Muscle layer of duodenum (tissue), 2 donors: Measurements from ENCODE around the gene ZNF362.

ENCODE experiments used
- H3K27ac ChIP-seq: one replicate; pipeline ENCODE4 v1.7.0; 2013; ENCODE audit warnings: mild to moderate bottlenecking, low read length
- H3K27me3 ChIP-seq: one replicate; pipeline ENCODE4 v1.7.0; 2013; ENCODE audit warnings: low read depth, mild to moderate bottlenecking, control low read depth, low read length
- H3K36me3 ChIP-seq, 2 donors: one replicate each; pipeline ENCODE4 v1.7.0; 2013; ENCODE audit warnings: low read length in 2 of 2, control low read depth in 1 of 2, mild to moderate bottlenecking in 1 of 2; ENCODE audit not compliant: insufficient read depth in 2 of 2, control insufficient read depth in 1 of 2
- H3K4me1 ChIP-seq, 2 donors: one replicate each; pipeline ENCODE4 v1.7.0; 2013; ENCODE audit warnings: low read length in 2 of 2, mild to moderate bottlenecking in 2 of 2, control low read depth in 1 of 2, moderate library complexity in 1 of 2; ENCODE audit not compliant: insufficient read depth in 2 of 2, control insufficient read depth in 1 of 2
- H3K4me3 ChIP-seq, 2 donors: one replicate each; pipeline ENCODE4 v1.7.0; 2013; ENCODE audit warnings: low read length in 2 of 2, low read depth in 1 of 2, mild to moderate bottlenecking in 1 of 2
- H3K9me3 ChIP-seq, 2 donors: one replicate each; pipeline ENCODE4 v1.7.0; 2013; ENCODE audit warnings: low read length in 2 of 2, control low read depth in 1 of 2, mild to moderate bottlenecking in 1 of 2; ENCODE audit not compliant: control insufficient read depth in 1 of 2
- donor health status: healthy.

ZNF362 gene

GRCh38 chr1:33276573-33277298, 20.4 kb downstream of the ZNF362 start:
- Histone ChIP-seq H3K9me3 (no peaks in the 10 kb centered on the region), H3K27ac (no peak overlapping the region), H3K27me3 (no peaks in the 10 kb centered on the region), H3K4me3 (no peak overlapping the region), H3K4me1 (no peaks in the 10 kb centered on the region), H3K36me3 (peaks cover 16 to 42% of the 10 kb centered on the region in 2 donors)

GRCh38 chr1:33277488-33278084, 21.3 kb downstream of the ZNF362 start:
- Histone ChIP-seq H3K27me3 (no peaks in the 10 kb centered on the region), H3K4me3 (no peak overlapping the region), H3K36me3 (peaks cover 20 to 46% of the 10 kb centered on the region in 2 donors), H3K4me1 (no peaks in the 10 kb centered on the region), H3K9me3 (no peaks in the 10 kb centered on the region), H3K27ac (no peak overlapping the region)

GRCh38 chr1:33280091-33280661, 23.9 kb downstream of the ZNF362 start:
- peaks cover 20 to 51% of the 10 kb centered on the region in 2 donors for H3K36me3 ChIP-seq
- H3K9me3 ChIP-seq, result no peaks in the 10 kb centered on the region
- no peaks in the 10 kb centered on the region for H3K4me1 ChIP-seq
- H3K4me3 ChIP-seq, result no peak overlapping the region
- no peak overlapping the region for H3K27ac ChIP-seq
- H3K27me3 ChIP-seq, result no peaks in the 10 kb centered on the region

GRCh38 chr1:33281554-33282303, 25.4 kb downstream of the ZNF362 start:
- no peak overlapping the region for H3K4me3 ChIP-seq
- H3K27ac ChIP-seq, result no peak overlapping the region
- no peaks in the 10 kb centered on the region for H3K27me3 ChIP-seq
- no peaks in the 10 kb centered on the region for H3K4me1 ChIP-seq
- no peaks in the 10 kb centered on the region for H3K9me3 ChIP-seq
- H3K36me3 ChIP-seq, result peaks cover 18 to 43% of the 10 kb centered on the region in 2 donors

GRCh38 chr1:33282791-33283190, 26.5 kb downstream of the ZNF362 start:
- Histone ChIP-seq H3K36me3 (peaks cover 10 to 32% of the 10 kb centered on the region in 2 donors), H3K9me3 (no peaks in the 10 kb centered on the region), H3K27me3 (no peaks in the 10 kb centered on the region), H3K27ac (no peak overlapping the region), H3K4me1 (no peaks in the 10 kb centered on the region), H3K4me3 (no peak overlapping the region)

GRCh38 chr1:33284049-33284448, 27.8 kb downstream of the ZNF362 start:
- Histone ChIP-seq H3K36me3 (peaks cover 10 to 35% of the 10 kb centered on the region in 2 donors), H3K27ac (no peak overlapping the region), H3K27me3 (no peaks in the 10 kb centered on the region)

GRCh38 chr1:33286451-33287185, 30.3 kb downstream of the ZNF362 start:
- H3K27me3 ChIP-seq, result no peaks in the 10 kb centered on the region
- H3K36me3 ChIP-seq, result peaks cover 5 to 21% of the 10 kb centered on the region in 2 donors
- H3K4me3 ChIP-seq, result no peak overlapping the region
- H3K27ac ChIP-seq, result no peak overlapping the region
- H3K4me1 ChIP-seq, result peaks cover 0 to 4% of the 10 kb centered on the region in 2 donors
- H3K9me3 ChIP-seq, result no peaks in the 10 kb centered on the region

More at GRCh38 chr1:33284049-33284448, 27.8 kb downstream of the ZNF362 start:
- Histone ChIP-seq H3K4me3 (no peak overlapping the region), H3K9me3 (no peaks in the 10 kb centered on the region), H3K4me1 (peaks cover 0 to 2% of the 10 kb centered on the region in 2 donors)

GRCh38 chr1:33287317-33287716, 31.0 kb downstream of the ZNF362 start:
- H3K36me3 ChIP-seq, result peaks cover 0 to 16% of the 10 kb centered on the region in 2 donors
- no peaks in the 10 kb centered on the region for H3K27me3 ChIP-seq
- no peak overlapping the region for H3K4me3 ChIP-seq
- no peak overlapping the region for H3K27ac ChIP-seq
- H3K9me3 ChIP-seq, result no peaks in the 10 kb centered on the region
- H3K4me1 ChIP-seq, result peaks cover 0 to 4% of the 10 kb centered on the region in 2 donors

- no peak overlapping the region for H3K27ac ChIP-seq
- peaks cover 0 to 16% of the 10 kb centered on the region in 2 donors for H3K36me3 ChIP-seq
- H3K4me3 ChIP-seq, result no peak overlapping the region
- H3K9me3 ChIP-seq, result no peaks in the 10 kb centered on the region
- H3K27me3 ChIP-seq, result no peaks in the 10 kb centered on the region
- H3K4me1 ChIP-seq, result peaks cover 5 to 18% of the 10 kb centered on the region in 2 donors
These were observed 32.9 kb downstream of the ZNF362 start for GRCh38 chr1:33288976-33289857.

GRCh38 chr1:33289858-33290154, 33.5 kb downstream of the ZNF362 start:
- H3K4me3 ChIP-seq, result no peak overlapping the region
- no peaks in the 10 kb centered on the region for H3K9me3 ChIP-seq
- peaks cover 0 to 14% of the 10 kb centered on the region in 2 donors for H3K36me3 ChIP-seq
- peaks cover 5 to 18% of the 10 kb centered on the region in 2 donors for H3K4me1 ChIP-seq
- no peak overlapping the region for H3K27ac ChIP-seq
- no peaks in the 10 kb centered on the region for H3K27me3 ChIP-seq
